Endodermal cell (in vitro differentiated cells): ENCODE results near the gene TRMT1. TPM values are rescaled to one million over a fixed set of nuclear protein-coding genes. Genes with fewer than 3 reads are reported as not detected.

Experiments used
- DNase-seq: peaks from one replicate; pipeline ENCODE4 v3.0.0-alpha.2; 2017
- H3K27ac ChIP-seq: 2 replicates; pipeline ENCODE4 v1.5.1; 2013; ENCODE audit warnings: mild to moderate bottlenecking, low read depth, low read length, moderate library complexity
- H3K27me3 ChIP-seq: 2 replicates; pipeline ENCODE4 v1.6.1; 2013; ENCODE audit warnings: mild to moderate bottlenecking, low read length, moderate library complexity; ENCODE audit not compliant: insufficient read depth, control insufficient read depth, poor library complexity, severe bottlenecking
- H3K36me3 ChIP-seq: 2 replicates; pipeline ENCODE4 v1.7.0; 2013; ENCODE audit warnings: mild to moderate bottlenecking, low read length, moderate library complexity; ENCODE audit not compliant: control insufficient read depth, insufficient read depth
- H3K4me1 ChIP-seq: one replicate; pipeline ENCODE4 v1.7.0; 2013; ENCODE audit warnings: low read length; ENCODE audit not compliant: control insufficient read depth, insufficient read depth
- H3K4me3 ChIP-seq: 2 replicates; pipeline ENCODE4 v1.5.1; 2013; ENCODE audit warnings: mild to moderate bottlenecking, low read length, moderate library complexity
- H3K9ac ChIP-seq: 2 replicates; pipeline ENCODE4 v1.6.1; 2013; ENCODE audit warnings: mild to moderate bottlenecking, low read length, moderate library complexity; ENCODE audit not compliant: poor library complexity, severe bottlenecking; ENCODE audit errors: extremely low read depth
- H3K9me3 ChIP-seq: 2 replicates; pipeline ENCODE4 v1.6.1; 2013; ENCODE audit warnings: mild to moderate bottlenecking, low read length, moderate library complexity; ENCODE audit not compliant: control insufficient read depth
- H3K27ac Mint-ChIP-seq: 2 replicates; pipeline ENCODE4 v1.8.0; 2020; ENCODE audit warnings: mixed read lengths
- H3K27me3 Mint-ChIP-seq: 2 replicates; pipeline ENCODE4 v1.8.0; 2021; ENCODE audit warnings: mild to moderate bottlenecking, mixed read lengths; ENCODE audit not compliant: insufficient read depth
- H3K36me3 Mint-ChIP-seq: 2 replicates; pipeline ENCODE4 v1.8.0; 2020; ENCODE audit warnings: low read depth, mixed read lengths
- H3K4me1 Mint-ChIP-seq: 2 replicates; pipeline ENCODE4 v1.8.0; 2020; ENCODE audit warnings: mixed read lengths
- H3K4me3 Mint-ChIP-seq: 2 replicates; pipeline ENCODE4 v1.8.0; 2020; ENCODE audit warnings: mild to moderate bottlenecking, moderate library complexity, mixed read lengths
- H3K9me3 Mint-ChIP-seq: 2 replicates; pipeline ENCODE4 v1.8.0; 2020; ENCODE audit warnings: mild to moderate bottlenecking, mixed read lengths
- WGBS, 2 experiments: methylation state at CpG; one replicate each; pipeline versions ENCODE4 v1.1.5 to v1.1.7; 2013; ENCODE audit warnings: missing lambda C conversion rate in 2 of 2, mixed read lengths in 1 of 2; ENCODE audit not compliant: insufficient coverage in 1 of 2, insufficient read length in 1 of 2; 5-methylcytosine and 5-hydroxymethylcytosine counted together
- total RNA-seq, 2 donors: library from RNA; stranded (reverse); fragmentation: NEBNext Ultra II Directional in 1 of 2; extraction: Animal tissue kit (Norgen Biotek cat#: 25700) in 1 of 2; gene quantifications; 2 replicates in 1 of 2; 3 replicates in 1 of 2; pipeline ENCODE4 v1.2.1, GENCODE V29; 2021
- TF ChIP-seq, protein P1 (sequence below): fragments of 200-600 bp; sonication (generic); conservative IDR thresholded peaks from 2 replicates; pipeline ENCODE4 v1.5.0; 2021; ENCODE audit warnings: antibody characterized with exemption, mild to moderate bottlenecking

Gene TRMT1
- total RNA-seq, 2 donors from 2014 or later, result 51.3 to 66.2 TPM

DNA sequence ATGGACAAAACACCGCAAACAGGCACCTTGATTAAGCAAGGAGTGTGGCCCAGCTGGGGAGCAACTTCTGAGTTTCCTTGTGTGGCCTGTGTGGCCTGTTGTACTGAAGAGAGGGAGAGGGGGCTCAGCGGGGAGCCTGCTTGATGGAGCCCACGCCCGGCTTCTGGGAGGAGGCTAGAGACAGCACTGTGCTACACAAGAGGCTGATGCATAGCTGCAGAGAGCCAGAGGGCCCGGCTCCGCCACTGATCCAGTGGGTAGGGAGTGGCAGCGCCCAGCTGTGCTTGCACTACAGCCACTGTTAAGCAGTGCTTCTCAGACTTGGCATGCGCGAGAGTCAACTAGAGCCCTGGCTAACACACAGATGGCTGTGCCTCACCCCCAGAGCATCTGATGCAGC, 32.9 kb downstream of the TRMT1 start:
- 80 to 82% methylated on average over 7 to 9 of the region's 9 CpGs for WGBS, 2 experiments
- no peak overlapping the region for H3K4me3 Mint-ChIP-seq

DNA sequence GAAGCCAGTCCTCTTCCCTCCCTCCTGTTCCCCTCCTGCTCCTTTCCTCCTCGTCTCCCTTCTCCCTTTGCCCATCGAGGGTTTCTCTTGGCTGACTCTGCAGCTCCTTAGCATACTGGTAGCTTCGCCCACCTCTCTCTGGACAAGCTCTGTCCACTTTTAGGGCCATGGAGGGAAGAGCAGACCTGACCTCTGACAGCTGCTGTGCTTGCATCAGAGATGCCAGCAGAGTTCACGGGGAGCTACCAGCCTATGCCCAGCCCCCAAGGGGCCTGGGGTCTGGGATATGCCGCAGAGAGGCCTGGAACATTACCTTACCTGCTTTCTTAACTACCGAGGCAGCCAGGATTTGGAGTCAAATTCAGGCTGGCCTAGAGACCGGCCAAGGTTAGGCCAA, 33.5 kb downstream of the TRMT1 start:
- peaks cover 10% of the 10 kb centered on the region for H3K4me1 ChIP-seq
- no peak for DNase-seq
- no peaks in the 10 kb centered on the region for H3K36me3 ChIP-seq
- H3K4me3 Mint-ChIP-seq, result no peak overlapping the region
- H3K4me3 ChIP-seq, result no peak overlapping the region
- peaks cover 21% of the 10 kb centered on the region for H3K4me1 Mint-ChIP-seq
- no peaks in the 10 kb centered on the region for H3K36me3 Mint-ChIP-seq
- WGBS, 2 experiments, result 71% methylated on average over 5 to 7 of the region's 7 CpGs
- no peak overlapping the region for H3K27ac Mint-ChIP-seq
- H3K9me3 Mint-ChIP-seq, result no peaks in the 10 kb centered on the region
- TF ChIP-seq, protein P1, sequence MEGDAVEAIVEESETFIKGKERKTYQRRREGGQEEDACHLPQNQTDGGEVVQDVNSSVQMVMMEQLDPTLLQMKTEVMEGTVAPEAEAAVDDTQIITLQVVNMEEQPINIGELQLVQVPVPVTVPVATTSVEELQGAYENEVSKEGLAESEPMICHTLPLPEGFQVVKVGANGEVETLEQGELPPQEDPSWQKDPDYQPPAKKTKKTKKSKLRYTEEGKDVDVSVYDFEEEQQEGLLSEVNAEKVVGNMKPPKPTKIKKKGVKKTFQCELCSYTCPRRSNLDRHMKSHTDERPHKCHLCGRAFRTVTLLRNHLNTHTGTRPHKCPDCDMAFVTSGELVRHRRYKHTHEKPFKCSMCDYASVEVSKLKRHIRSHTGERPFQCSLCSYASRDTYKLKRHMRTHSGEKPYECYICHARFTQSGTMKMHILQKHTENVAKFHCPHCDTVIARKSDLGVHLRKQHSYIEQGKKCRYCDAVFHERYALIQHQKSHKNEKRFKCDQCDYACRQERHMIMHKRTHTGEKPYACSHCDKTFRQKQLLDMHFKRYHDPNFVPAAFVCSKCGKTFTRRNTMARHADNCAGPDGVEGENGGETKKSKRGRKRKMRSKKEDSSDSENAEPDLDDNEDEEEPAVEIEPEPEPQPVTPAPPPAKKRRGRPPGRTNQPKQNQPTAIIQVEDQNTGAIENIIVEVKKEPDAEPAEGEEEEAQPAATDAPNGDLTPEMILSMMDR, result no peak
- peaks cover 37% of the 10 kb centered on the region for H3K27me3 Mint-ChIP-seq
- H3K27me3 ChIP-seq, result peaks cover 15% of the 10 kb centered on the region
- no peak overlapping the region for H3K27ac ChIP-seq
- no peak overlapping the region for H3K9ac ChIP-seq
- no peaks in the 10 kb centered on the region for H3K9me3 ChIP-seq

More for the DNA sequence above, 32.9 kb downstream of the TRMT1 start:
- H3K36me3 Mint-ChIP-seq, result no peaks in the 10 kb centered on the region
- Histone ChIP-seq H3K4me1 (peaks cover 6% of the 10 kb centered on the region), H3K9me3 (no peaks in the 10 kb centered on the region), H3K36me3 (no peaks in the 10 kb centered on the region), H3K4me3 (no peak overlapping the region), H3K27ac (no peak overlapping the region), H3K9ac (no peak overlapping the region), H3K27me3 (peaks cover 15% of the 10 kb centered on the region)
- peaks cover 35% of the 10 kb centered on the region for H3K27me3 Mint-ChIP-seq
- no peak overlapping the region for H3K27ac Mint-ChIP-seq
- H3K9me3 Mint-ChIP-seq, result no peaks in the 10 kb centered on the region
- TF ChIP-seq, protein P1, result no peak
- H3K4me1 Mint-ChIP-seq, result peaks cover 18% of the 10 kb centered on the region
- no peak for DNase-seq

DNA sequence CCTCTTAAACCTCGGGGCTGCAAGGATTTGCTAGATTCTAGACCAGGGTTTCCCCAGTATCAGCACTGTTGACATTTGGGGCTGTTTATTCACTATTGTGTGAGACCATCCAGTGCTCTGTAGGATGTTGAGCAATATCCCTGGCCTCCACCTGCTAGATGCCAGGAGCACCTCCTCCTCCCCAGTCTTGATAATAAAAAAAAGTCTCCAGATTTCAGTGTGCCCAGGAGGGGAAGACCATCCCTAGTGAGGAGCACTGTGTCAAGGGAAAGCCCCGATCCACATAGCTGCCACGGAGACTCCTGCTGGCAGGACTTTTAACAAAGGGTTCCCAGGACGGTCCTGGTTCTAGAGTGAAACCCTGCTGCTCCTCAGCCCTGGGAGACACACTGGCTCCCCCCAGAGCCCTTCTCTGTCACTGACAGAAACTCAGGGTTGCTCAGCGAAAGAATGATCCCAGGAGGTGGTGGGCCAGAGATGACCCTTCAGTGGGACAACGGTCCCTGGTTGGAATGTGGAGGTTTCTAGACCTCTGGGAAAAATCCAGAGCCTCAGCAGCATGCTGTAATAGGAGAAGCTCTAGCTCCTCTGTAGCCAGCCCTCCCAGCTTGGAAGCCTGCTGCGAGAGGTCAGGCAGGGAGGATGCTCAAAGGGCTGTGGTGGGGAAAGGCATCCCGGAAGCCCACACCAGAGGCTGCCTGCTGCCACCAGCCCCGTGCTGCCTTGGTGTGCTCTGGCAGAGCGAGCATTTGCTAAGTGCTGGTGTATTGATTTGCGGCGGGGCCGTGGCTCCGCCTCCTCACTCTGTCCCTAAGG, 34.1 kb downstream of the TRMT1 start:
- Histone ChIP-seq H3K9me3 (no peaks in the 10 kb centered on the region), H3K27ac (peak overlapping the region; percentile 25), H3K36me3 (no peaks in the 10 kb centered on the region), H3K4me3 (no peak overlapping the region), H3K9ac (no peak overlapping the region), H3K4me1 (peaks cover 10% of the 10 kb centered on the region), H3K27me3 (peaks cover 15% of the 10 kb centered on the region)
- peaks cover 26% of the 10 kb centered on the region for H3K4me1 Mint-ChIP-seq
- WGBS, 2 experiments, result 47 to 50% methylated on average over 11 to 14 of the region's 14 CpGs
- H3K27me3 Mint-ChIP-seq, result peaks cover 38% of the 10 kb centered on the region
- H3K36me3 Mint-ChIP-seq, result no peaks in the 10 kb centered on the region
- DNase-seq, result peak; percentile 85
- H3K9me3 Mint-ChIP-seq, result no peaks in the 10 kb centered on the region
- TF ChIP-seq, protein P1, result peak; percentile 75
- H3K27ac Mint-ChIP-seq, result no peak overlapping the region
- H3K4me3 Mint-ChIP-seq, result no peak overlapping the region
